GM12878 (cell line): Measurements from ENCODE around the gene TTYH3. TPM values are rescaled to one million over a fixed set of nuclear protein-coding genes. Genes with fewer than 3 reads are reported as not detected.

ENCODE experiments used
- BACH1 ChIP-seq: fragments of 450-650 bp; IDR thresholded peaks from 2 replicates; pipeline ENCODE4 v1.6.1; 2017; ENCODE audit warnings: mild to moderate bottlenecking, borderline replicate concordance
- CEBPZ ChIP-seq: fragments of 150-350 bp; IDR thresholded peaks from 2 replicates; pipeline ENCODE4 v1.6.1; 2016; ENCODE audit warnings: low read depth, low read length
- E4F1 ChIP-seq: fragments of 450-650 bp; IDR thresholded peaks from 2 replicates; pipeline ENCODE4 v1.6.1; 2018; ENCODE audit warnings: borderline replicate concordance, mild to moderate bottlenecking; ENCODE audit not compliant: partially characterized antibody
- ELK1 ChIP-seq: IDR thresholded peaks from 2 replicates; pipeline ENCODE4 v1.6.1; 2012; ENCODE audit warnings: low read depth, low read length, improper control_type of control experiment
- EP300 ChIP-seq, 2 experiments: fragments of 150-350 bp in 1 of 2; IDR thresholded peaks; 2 replicates each; pipeline ENCODE4 v1.6.1; 2011 to 2012; ENCODE audit warnings: low read depth in 2 of 2, low read length in 2 of 2, borderline replicate concordance in 1 of 2, improper control_type of control experiment in 1 of 2, inconsistent platforms in 1 of 2; ENCODE audit not compliant: control insufficient read depth in 1 of 2
- MYB ChIP-seq: fragments of 150-350 bp; IDR thresholded peaks from 2 replicates; pipeline ENCODE4 v1.6.1; 2014; ENCODE audit warnings: mild to moderate bottlenecking, low read depth, low read length, borderline replicate concordance
- PAX8 ChIP-seq: fragments of 450-650 bp; IDR thresholded peaks from 2 replicates; pipeline ENCODE4 v1.6.1; 2017; ENCODE audit warnings: mild to moderate bottlenecking, moderate library complexity
- RCOR1 ChIP-seq: conservative IDR thresholded peaks from 2 replicates; pipeline ENCODE4 v1.6.1; 2012; ENCODE audit warnings: low read depth, low read length, improper control_type of control experiment
- SREBF1 ChIP-seq: IDR thresholded peaks from 2 replicates; pipeline ENCODE4 v1.6.1; 2012; ENCODE audit warnings: mild to moderate bottlenecking, low read length
- TCF12 ChIP-seq: IDR thresholded peaks from 2 replicates; pipeline ENCODE4 v1.6.1; 2011; ENCODE audit warnings: low read depth, mild to moderate bottlenecking, low read length
- ZBTB33 ChIP-seq: fragments of 450-650 bp; IDR thresholded peaks from 2 replicates; pipeline ENCODE4 v1.6.1; 2017; ENCODE audit warnings: mild to moderate bottlenecking
- ZNF687 ChIP-seq: fragments of 450-650 bp; IDR thresholded peaks from 2 replicates; pipeline ENCODE4 v1.6.1; 2017; ENCODE audit warnings: mild to moderate bottlenecking, moderate library complexity
- polyA plus RNA-seq, 11 experiments: library from polyadenylated mRNA; depleted of rRNA in 4 of 11; unstranded in 6 of 11; stranded (reverse) in 5 of 11; fragments of >200 nt; fragmentation: Nextera tagmentation in 4 of 11; fragmentation: Illumina TruSeq in 1 of 11; extraction: Ambion mirVana in 4 of 11; extraction: Trizol in 1 of 11; gene quantifications; 1 replicate in 1 of 11; 2 replicates in 10 of 11; pipeline versions ENCODE4 v1.2.1 to v1.2.3, GENCODE V29; 2011 to 2016; ENCODE audit warnings: inconsistent platforms in 2 of 11, missing spikeins in 2 of 11, low read depth in 1 of 11
- total RNA-seq, 4 experiments: library from RNA; depleted of rRNA in 3 of 4; stranded (reverse); fragments of >200 nt in 3 of 4; fragmentation: Illumina TruSeq in 1 of 4; extraction: Trizol in 1 of 4; gene quantifications; 2 replicates each; pipeline versions ENCODE4 v1.2.1 to v1.2.3, GENCODE V29; 2013 to 2021

The TTYH3 gene
- total and polyA plus RNA-seq, 10 of the 15 experiments (the other 5 are each of a cell fraction or from before 2014, with no cell fraction given) = 0.79 to 71.4 (median 10.5) TPM

GRCh38 chr7:2710286-2710655 lies 78.5 kb downstream of the TTYH3 start (continued):
- TF ChIP-seq ZNF687 (peak; percentile 42; the same call in 1 of the 2 replicates), ZBTB33 (no peak), BACH1 (no peak), CEBPZ (no peak), RCOR1 (no peak), PAX8 (no peak), MYB (no peak), EP300 (IDR thresholded peaks at IDR 0.05; ENCODE audit: borderline replicate concordance in 1 of 2, control insufficient read depth in 1 of 2, low read depth in 2 of 2, low read length in 2 of 2) (peak; percentile 16 to 39; a peak in 1 of 4 replicates), SREBF1 (no peak), ELK1 (no peak), TCF12 (peak; percentile 59; the same call in 1 of the 2 replicates), E4F1 (no peak)
